Adipocyte (in vitro differentiated cells): ENCODE measurements around the gene ABHD4.
"Not testable (repeated sequence)": the region's sequence is repeated elsewhere in the genome, so short reads cannot be mapped to it uniquely, and the experiment has no call there.

Experiments
- DNase-seq: peaks from one replicate; pipeline ENCODE4 v3.0.0-alpha.2; 2015; ENCODE audit warnings: low read depth
- H3K27me3 ChIP-seq: replicated peaks from 2 replicates; pipeline ENCODE4 v1.7.0; 2013; ENCODE audit warnings: mild to moderate bottlenecking, low read length, moderate library complexity; ENCODE audit not compliant: control insufficient read depth, insufficient read depth
- H3K36me3 ChIP-seq: 2 replicates; pipeline ENCODE4 v1.7.0; 2013; ENCODE audit warnings: low read length, mild to moderate bottlenecking, moderate library complexity; ENCODE audit not compliant: control insufficient read depth, insufficient read depth, severe bottlenecking
- H3K4me1 ChIP-seq: 2 replicates; pipeline ENCODE4 v1.7.0; 2013; ENCODE audit warnings: mild to moderate bottlenecking, low read length, moderate library complexity; ENCODE audit not compliant: control insufficient read depth, insufficient read depth
- H3K4me3 ChIP-seq: 2 replicates; pipeline ENCODE4 v1.7.0; 2013; ENCODE audit warnings: mild to moderate bottlenecking, low read length, moderate library complexity
- H3K9ac ChIP-seq: 2 replicates; pipeline ENCODE4 v1.7.0; 2013; ENCODE audit warnings: mild to moderate bottlenecking, low read length, moderate library complexity
- H3K9me3 ChIP-seq: 2 replicates; pipeline ENCODE4 v1.7.0; 2013; ENCODE audit warnings: mild to moderate bottlenecking, low read length, moderate library complexity; ENCODE audit not compliant: control insufficient read depth

ABHD4 gene

GRCh38 chr14:22579236-22579635 lies 18.9 kb upstream of the ABHD4 start:
- no peaks in the 10 kb centered on the region for H3K9me3 ChIP-seq
- H3K27me3 ChIP-seq, result no peaks in the 10 kb centered on the region
- DNase-seq, result no peak
- H3K36me3 ChIP-seq, result peaks cover 19% of the 10 kb centered on the region
- no peak overlapping the region for H3K4me3 ChIP-seq
- no peak overlapping the region for H3K9ac ChIP-seq
- peaks cover 5% of the 10 kb centered on the region for H3K4me1 ChIP-seq

DNA sequence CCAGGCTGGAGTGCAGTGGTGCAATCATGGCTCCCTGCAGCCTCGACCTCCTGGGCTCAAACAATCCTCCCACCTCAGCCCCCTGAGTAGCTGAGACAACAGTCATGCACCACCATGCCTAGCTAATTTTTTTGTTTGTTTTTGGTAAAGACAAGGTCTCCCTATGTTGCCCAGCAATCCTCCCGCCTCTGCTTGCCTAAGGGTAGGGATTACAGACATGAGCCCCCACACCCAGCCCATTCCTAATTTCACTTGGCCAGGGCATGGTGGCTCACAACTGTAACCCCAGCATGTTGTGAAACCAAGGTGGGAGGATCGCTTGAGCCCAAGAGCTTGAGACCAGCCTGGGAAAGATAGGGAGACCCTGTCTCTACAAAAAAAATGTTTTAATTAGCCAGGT lies 18.2 kb upstream of the ABHD4 start:
- Histone ChIP-seq H3K4me3 (no peak overlapping the region), H3K9me3 (no peaks in the 10 kb centered on the region), H3K27me3 (no peaks in the 10 kb centered on the region), H3K36me3 (peaks cover 13% of the 10 kb centered on the region), H3K9ac (no peak overlapping the region), H3K4me1 (peaks cover 7% of the 10 kb centered on the region)
- no peak for DNase-seq

- H3K36me3 ChIP-seq, result peaks cover 13% of the 10 kb centered on the region
- H3K4me1 ChIP-seq, result peaks cover 15% of the 10 kb centered on the region
- H3K9ac ChIP-seq, result no peak overlapping the region
- H3K9me3 ChIP-seq, result no peaks in the 10 kb centered on the region
- no peak for DNase-seq
- H3K4me3 ChIP-seq, result no peak overlapping the region
- H3K27me3 ChIP-seq, result no peaks in the 10 kb centered on the region
Measured at GRCh38 chr14:22580625-22581024, 17.5 kb upstream of the ABHD4 start.

DNA sequence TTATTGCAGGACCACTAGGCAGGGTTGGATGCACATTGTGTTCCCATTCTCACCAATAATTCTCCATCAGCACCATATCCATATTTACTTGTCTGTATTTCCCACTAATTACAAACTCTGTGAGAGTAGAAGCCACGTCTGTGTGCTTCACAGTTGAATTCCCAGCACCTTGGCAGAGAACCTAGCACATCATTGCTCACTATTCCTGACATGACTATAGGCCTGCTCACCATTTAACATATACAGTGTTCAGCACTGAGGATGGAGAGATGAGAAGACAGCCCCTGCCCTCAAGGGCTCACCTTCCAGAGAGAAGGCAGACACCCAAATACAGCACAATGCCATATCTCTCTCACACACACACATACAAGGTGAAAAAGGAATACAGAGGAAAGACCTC lies 14.1 kb upstream of the ABHD4 start:
- peaks cover 33% of the 10 kb centered on the region for H3K4me1 ChIP-seq
- H3K9me3 ChIP-seq, result no peaks in the 10 kb centered on the region
- H3K4me3 ChIP-seq, result no peak overlapping the region
- H3K36me3 ChIP-seq, result peaks cover 17% of the 10 kb centered on the region
- H3K9ac ChIP-seq, result no peak overlapping the region
- no peaks in the 10 kb centered on the region for H3K27me3 ChIP-seq
- DNase-seq, result no peak

- no peaks in the 10 kb centered on the region for H3K27me3 ChIP-seq
- H3K36me3 ChIP-seq, result peaks cover 8% of the 10 kb centered on the region
- no peak for DNase-seq
- no peak overlapping the region for H3K9ac ChIP-seq
- no peaks in the 10 kb centered on the region for H3K9me3 ChIP-seq
- peaks cover 39% of the 10 kb centered on the region for H3K4me1 ChIP-seq
- peak overlapping the region; percentile 99 for H3K4me3 ChIP-seq
Measured at GRCh38 chr14:22587247-22587646, 10.9 kb upstream of the ABHD4 start.

DNA sequence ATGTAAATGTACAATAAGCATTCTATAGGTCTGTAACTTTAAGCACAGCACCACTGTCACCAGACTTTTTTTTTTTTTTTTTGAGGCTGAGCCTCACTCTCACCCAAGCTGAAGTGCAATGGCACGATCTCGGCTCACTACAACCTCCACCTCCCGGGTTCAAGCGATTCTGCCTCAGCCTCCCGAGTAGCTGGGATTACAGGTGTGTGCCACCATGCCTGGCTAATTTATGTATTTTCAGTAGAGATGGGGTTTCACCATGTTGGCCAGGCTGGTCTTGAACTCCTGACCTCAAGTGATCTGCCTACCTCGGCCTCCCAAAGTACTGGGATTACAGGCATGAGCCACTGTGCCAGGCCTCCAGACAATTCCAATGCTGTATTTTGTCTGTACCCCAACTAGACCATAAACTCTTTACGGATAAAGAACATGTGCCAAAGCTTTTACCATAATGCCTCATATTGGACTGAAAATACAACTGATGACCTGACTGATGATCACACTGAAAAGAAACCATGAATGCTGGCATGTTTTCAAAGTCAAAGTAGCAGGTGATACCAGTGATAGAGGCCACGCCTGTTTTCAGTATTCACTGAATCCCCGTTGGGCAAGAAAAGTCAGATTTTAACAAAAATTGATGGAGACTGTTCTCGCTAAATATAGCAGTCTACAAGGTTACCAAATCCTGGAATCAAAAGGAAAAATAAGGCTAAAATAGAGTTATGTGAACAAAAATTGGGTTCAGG lies 10.2 kb upstream of the ABHD4 start:
- H3K36me3 ChIP-seq, DNase-seq, H3K27me3 ChIP-seq, H3K9me3 ChIP-seq: not testable (repeated sequence)
- H3K4me1 ChIP-seq, result peaks cover 39% of the 10 kb centered on the region
- peak overlapping the region; percentile 99 for H3K4me3 ChIP-seq
- peak overlapping the region; percentile 99 for H3K9ac ChIP-seq

- H3K27me3 ChIP-seq, result no peaks in the 10 kb centered on the region
- DNase-seq, result peak; percentile 50
Measured at GRCh38 chr14:22588526-22589095, 9.5 kb upstream of the ABHD4 start.

DNA sequence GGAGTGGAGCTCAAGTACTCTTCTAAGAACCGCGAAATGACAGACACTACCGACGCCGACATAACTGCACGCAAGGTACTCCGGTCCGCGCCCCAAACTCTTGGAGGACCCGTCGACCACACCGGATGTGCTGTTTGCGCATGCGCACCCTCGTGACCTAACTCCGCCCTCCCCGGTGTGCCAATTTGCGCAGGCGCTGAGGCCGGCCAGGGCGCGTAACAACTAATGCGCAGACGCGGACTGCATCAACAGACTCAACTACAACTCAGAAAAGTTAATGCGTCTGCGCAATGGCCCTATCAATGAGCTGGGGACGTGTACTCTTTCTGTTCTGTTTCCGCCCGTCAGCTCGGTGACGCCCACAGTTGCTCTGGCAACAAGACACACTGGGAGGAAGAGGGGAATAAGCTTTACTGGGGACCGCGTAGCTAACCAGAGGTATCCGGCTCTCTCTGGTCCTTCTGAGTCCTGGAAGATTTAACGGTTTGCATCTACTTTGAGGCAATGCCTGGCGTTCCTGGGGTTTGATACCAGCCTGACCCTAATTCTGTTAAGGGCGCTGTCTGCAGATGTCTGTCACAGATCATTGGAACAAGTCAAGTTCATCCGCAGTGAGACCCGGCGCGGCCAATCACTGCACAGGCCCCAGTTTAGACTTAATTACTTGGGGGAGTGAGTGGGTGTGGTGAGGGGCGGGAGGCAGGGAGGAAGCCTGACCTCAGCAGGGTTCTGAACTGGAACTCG lies 8.8 kb upstream of the ABHD4 start, which contains the start of gene DAD1:
DAD1 (minus strand) TSS at position 129 of the 744 bp plus-strand sequence; CDS start at position 62, 67 bp downstream.
- Histone ChIP-seq H3K36me3 (peaks cover 8% of the 10 kb centered on the region), H3K9me3 (no peaks in the 10 kb centered on the region), H3K4me3 (peak within 1 kb of the TSS; percentile 99), H3K9ac (peak within 1 kb of the TSS; percentile 99), H3K27me3 (no peaks in the 10 kb centered on the region), H3K4me1 (peaks cover 35% of the 10 kb centered on the region)
- peak; percentile 100 for DNase-seq

More at GRCh38 chr14:22588526-22589095, 9.5 kb upstream of the ABHD4 start:
- H3K9me3 ChIP-seq, result no peaks in the 10 kb centered on the region
- H3K4me1 ChIP-seq, result peaks cover 35% of the 10 kb centered on the region
- H3K36me3 ChIP-seq, result peaks cover 8% of the 10 kb centered on the region
- peak overlapping the region; percentile 99 for H3K9ac ChIP-seq
- H3K4me3 ChIP-seq, result peak overlapping the region; percentile 99

GRCh38 chr14:22593189-22593588 lies 4.9 kb upstream of the ABHD4 start:
- no peak overlapping the region for H3K4me3 ChIP-seq
- H3K9ac ChIP-seq, result no peak overlapping the region
- DNase-seq, result no peak
- no peaks in the 10 kb centered on the region for H3K9me3 ChIP-seq
- H3K4me1 ChIP-seq, result peaks cover 9% of the 10 kb centered on the region
- H3K27me3 ChIP-seq, result peaks cover 3% of the 10 kb centered on the region
- no peaks in the 10 kb centered on the region for H3K36me3 ChIP-seq

- Histone ChIP-seq H3K27me3 (peaks cover 3% of the 10 kb centered on the region), H3K4me3 (no peak overlapping the region), H3K9ac (no peak overlapping the region), H3K9me3 (no peaks in the 10 kb centered on the region), H3K36me3 (no peaks in the 10 kb centered on the region), H3K4me1 (peaks cover 6% of the 10 kb centered on the region)
- DNase-seq, result no peak
Measured at GRCh38 chr14:22593601-22594000, 4.5 kb upstream of the ABHD4 start.

GRCh38 chr14:22594156-22594716 lies 3.9 kb upstream of the ABHD4 start:
- Histone ChIP-seq H3K4me3 (no peak overlapping the region), H3K4me1 (peaks cover 9% of the 10 kb centered on the region), H3K9me3 (no peaks in the 10 kb centered on the region), H3K27me3 (peaks cover 3% of the 10 kb centered on the region), H3K9ac (no peak overlapping the region), H3K36me3 (no peaks in the 10 kb centered on the region)
- DNase-seq, result no peak
